Liver (tissue), 3 donors: ENCODE measurements around the gene BLTP2.

Experiments
- ATF3 ChIP-seq: IDR thresholded peaks from 2 replicates; pipeline ENCODE4 v1.6.1; 2016; ENCODE audit warnings: antibody characterized with exemption
- CTCF ChIP-seq: fragments of 150-350 bp; IDR thresholded peaks from 2 replicates; pipeline ENCODE4 v1.5.1; 2017; ENCODE audit warnings: improper control_type of control experiment, low read depth, low read length; ENCODE audit not compliant: missing input control
- FOXA1 ChIP-seq: IDR thresholded peaks from 2 replicates; pipeline ENCODE4 v1.6.1; 2016; ENCODE audit warnings: antibody characterized with exemption
- GABPA ChIP-seq, 2 donors: IDR thresholded peaks in 1 of 2; conservative IDR thresholded peaks in 1 of 2; 2 replicates each; pipeline ENCODE4 v1.6.1; 2016; ENCODE audit warnings: antibody characterized with exemption in 2 of 2, mild to moderate bottlenecking in 1 of 2, moderate library complexity in 1 of 2
- NR2F2 ChIP-seq: IDR thresholded peaks from 2 replicates; pipeline ENCODE4 v1.6.1; 2016; ENCODE audit warnings: antibody characterized with exemption
- REST ChIP-seq: IDR thresholded peaks from 2 replicates; pipeline ENCODE4 v1.6.1; 2016; ENCODE audit warnings: antibody characterized with exemption, mild to moderate bottlenecking
- donor health status: healthy.
- donor health status: healthy.

DNA sequence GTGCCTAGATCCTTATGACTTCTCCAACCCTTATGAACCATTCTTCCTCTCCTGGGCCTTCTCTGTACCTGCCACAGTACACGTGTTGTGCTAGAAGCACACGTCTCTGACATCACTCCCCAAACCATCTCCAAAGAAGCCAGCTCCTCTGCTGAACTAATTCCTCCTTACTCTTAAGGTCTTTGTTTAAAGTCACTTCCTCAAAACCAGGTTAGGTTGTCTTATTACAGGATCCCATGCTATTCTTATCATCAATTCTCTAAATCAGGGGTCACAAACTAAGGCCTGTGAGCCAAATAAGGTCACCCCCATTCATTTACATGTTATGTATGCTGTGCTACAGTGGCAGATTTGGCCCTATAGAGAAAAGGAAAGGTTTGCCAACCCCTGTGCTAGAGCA, 21.0 kb upstream of the BLTP2 start:
- TF ChIP-seq NR2F2 (no peak), CTCF (no peak), ATF3 (no peak), REST (no peak), FOXA1 (no peak), GABPA (IDR thresholded peaks at IDR 0.05 in 1 of 2, conservative IDR thresholded peaks at IDR 0.05 in 1 of 2) (no peak)
